WERI-Rb-1 (cell line): Measurements from ENCODE around the gene FBXW8.

Experiments used
- DNase-seq: peaks from one replicate; pipeline ENCODE4 v3.0.0-alpha.2; 2020
- H3K27ac ChIP-seq: fragments of 250-450 bp; sonication (Bioruptor Pico); 2 replicates; pipeline ENCODE4 v1.5.1; 2020; ENCODE audit warnings: mild to moderate bottlenecking, moderate library complexity
- H3K27me3 ChIP-seq: fragments of 250-450 bp; sonication (Bioruptor Pico); 2 replicates; pipeline ENCODE4 v1.5.1; 2021; ENCODE audit warnings: mild to moderate bottlenecking, low read depth, moderate library complexity; ENCODE audit not compliant: insufficient read depth, severe bottlenecking
- H3K36me3 ChIP-seq: fragments of 250-450 bp; sonication (Bioruptor Pico); 2 replicates; pipeline ENCODE4 v1.5.1; 2020; ENCODE audit warnings: mild to moderate bottlenecking, moderate library complexity
- H3K4me3 ChIP-seq: 2 replicates; pipeline ENCODE4 v1.5.1; 2011; ENCODE audit warnings: low read depth, mild to moderate bottlenecking, control low read depth, low read length
- H3K9me3 ChIP-seq: fragments of 250-450 bp; sonication (Bioruptor Pico); 2 replicates; pipeline ENCODE4 v1.5.1; 2021; ENCODE audit warnings: mild to moderate bottlenecking, moderate library complexity; ENCODE audit not compliant: severe bottlenecking
- TF ChIP-seq, protein P1 (sequence below): IDR thresholded peaks from 2 replicates; pipeline ENCODE4 v1.5.1; 2011; ENCODE audit warnings: low read depth, mild to moderate bottlenecking, control low read depth, inconsistent platforms, low read length

FBXW8 gene

DNA sequence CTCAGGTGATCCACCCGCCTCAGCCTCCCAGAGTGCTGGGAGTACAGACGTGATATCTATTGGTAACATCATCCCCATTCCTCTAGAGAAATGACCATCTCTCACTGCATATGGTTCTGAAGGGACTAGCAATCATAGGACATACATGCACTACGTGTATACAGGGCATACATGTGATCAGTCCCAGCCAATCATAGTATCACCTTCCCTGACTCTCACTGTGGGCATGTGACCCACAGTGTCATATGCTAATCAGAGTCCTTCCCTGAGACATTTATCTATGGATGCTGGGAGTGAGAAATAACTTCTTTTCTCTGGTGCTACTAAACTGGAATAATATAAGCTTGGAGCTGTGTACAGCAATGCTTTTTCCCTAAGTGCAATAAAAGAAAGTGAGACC lies 12.1 kb upstream of the FBXW8 start:
- Histone ChIP-seq H3K27ac (no peak overlapping the region), H3K4me3 (no peak overlapping the region), H3K9me3 (no peaks in the 10 kb centered on the region), H3K36me3 (no peaks in the 10 kb centered on the region), H3K27me3 (no peaks in the 10 kb centered on the region)
- no peak for DNase-seq
- TF ChIP-seq, protein P1, sequence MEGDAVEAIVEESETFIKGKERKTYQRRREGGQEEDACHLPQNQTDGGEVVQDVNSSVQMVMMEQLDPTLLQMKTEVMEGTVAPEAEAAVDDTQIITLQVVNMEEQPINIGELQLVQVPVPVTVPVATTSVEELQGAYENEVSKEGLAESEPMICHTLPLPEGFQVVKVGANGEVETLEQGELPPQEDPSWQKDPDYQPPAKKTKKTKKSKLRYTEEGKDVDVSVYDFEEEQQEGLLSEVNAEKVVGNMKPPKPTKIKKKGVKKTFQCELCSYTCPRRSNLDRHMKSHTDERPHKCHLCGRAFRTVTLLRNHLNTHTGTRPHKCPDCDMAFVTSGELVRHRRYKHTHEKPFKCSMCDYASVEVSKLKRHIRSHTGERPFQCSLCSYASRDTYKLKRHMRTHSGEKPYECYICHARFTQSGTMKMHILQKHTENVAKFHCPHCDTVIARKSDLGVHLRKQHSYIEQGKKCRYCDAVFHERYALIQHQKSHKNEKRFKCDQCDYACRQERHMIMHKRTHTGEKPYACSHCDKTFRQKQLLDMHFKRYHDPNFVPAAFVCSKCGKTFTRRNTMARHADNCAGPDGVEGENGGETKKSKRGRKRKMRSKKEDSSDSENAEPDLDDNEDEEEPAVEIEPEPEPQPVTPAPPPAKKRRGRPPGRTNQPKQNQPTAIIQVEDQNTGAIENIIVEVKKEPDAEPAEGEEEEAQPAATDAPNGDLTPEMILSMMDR, result no peak

DNA sequence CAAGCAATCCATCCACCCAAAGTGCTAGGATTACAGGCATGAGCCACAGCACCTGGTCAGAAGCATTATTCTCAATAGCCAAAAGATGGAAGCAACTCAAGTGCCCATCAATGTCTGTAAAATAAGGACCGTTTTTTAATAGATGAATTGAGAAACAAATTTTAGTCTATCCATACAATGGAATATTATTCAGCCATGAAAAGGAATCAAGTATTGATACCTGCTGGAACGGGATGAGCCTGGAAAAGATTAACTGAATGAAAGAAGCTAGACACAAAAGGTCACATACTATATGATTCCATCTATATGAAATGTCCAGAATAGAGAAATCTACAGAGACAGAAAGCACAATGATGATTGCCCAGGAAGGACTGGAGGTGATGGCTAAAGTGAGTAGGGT lies 9.1 kb upstream of the FBXW8 start:
- H3K9me3 ChIP-seq, result no peaks in the 10 kb centered on the region
- H3K27me3 ChIP-seq, result no peaks in the 10 kb centered on the region
- H3K4me3 ChIP-seq, result no peak overlapping the region
- DNase-seq, result no peak
- H3K27ac ChIP-seq, result no peak overlapping the region
- no peaks in the 10 kb centered on the region for H3K36me3 ChIP-seq
- TF ChIP-seq, protein P1, result no peak

DNA sequence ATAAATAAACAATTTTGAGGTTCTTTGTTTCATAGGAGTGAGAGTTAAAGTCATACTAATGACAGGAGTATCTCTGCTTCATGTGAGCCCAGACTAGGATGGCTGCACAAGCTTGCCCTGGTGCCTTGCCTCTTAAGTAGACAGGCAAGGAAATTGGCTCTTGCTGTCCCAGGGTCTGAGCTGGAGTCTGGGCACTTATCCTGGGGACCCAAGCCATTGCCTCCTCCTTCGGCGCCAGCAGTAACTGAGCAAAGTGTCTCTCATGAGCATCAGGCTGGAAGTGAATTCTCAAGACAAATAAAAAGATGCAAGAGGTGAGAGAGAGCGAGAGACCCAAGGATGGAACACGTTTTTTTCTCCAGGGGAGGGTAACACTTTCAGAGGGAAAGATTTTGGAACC lies 6.9 kb upstream of the FBXW8 start:
- Histone ChIP-seq H3K4me3 (no peak overlapping the region), H3K9me3 (no peaks in the 10 kb centered on the region), H3K27ac (no peak overlapping the region), H3K36me3 (no peaks in the 10 kb centered on the region), H3K27me3 (no peaks in the 10 kb centered on the region)
- TF ChIP-seq, protein P1, result no peak
- no peak for DNase-seq

GRCh38 chr12:116906285-116906684 lies 4.5 kb upstream of the FBXW8 start:
- Histone ChIP-seq H3K9me3 (peaks cover 4% of the 10 kb centered on the region), H3K4me3 (no peak overlapping the region), H3K27ac (no peak overlapping the region), H3K36me3 (no peaks in the 10 kb centered on the region), H3K27me3 (no peaks in the 10 kb centered on the region)
- no peak for DNase-seq
- TF ChIP-seq, protein P1, result no peak

DNA sequence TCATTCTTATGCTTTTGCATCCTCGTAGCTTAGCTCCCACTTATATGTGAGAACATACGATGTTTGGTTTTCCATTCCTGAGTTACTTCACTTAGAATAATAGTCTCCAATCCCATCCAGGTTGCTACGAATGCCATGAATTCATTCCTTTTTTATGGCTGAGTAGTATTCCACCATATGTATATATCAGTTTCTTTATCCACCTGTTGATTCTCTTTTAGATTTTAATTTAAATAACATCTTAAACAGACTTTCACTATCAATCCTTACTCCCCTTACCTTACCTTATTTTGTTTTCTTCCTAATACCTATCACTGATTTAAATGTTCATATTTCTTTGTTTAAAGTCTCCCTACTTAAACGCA lies 488 bp upstream of the FBXW8 start:
- TF ChIP-seq, protein P1, result no peak
- Histone ChIP-seq H3K9me3 (peaks cover 4% of the 10 kb centered on the region), H3K4me3 (peak overlapping the region; percentile 48), H3K36me3 (peaks cover 11% of the 10 kb centered on the region), H3K27me3 (no peaks in the 10 kb centered on the region), H3K27ac (peak overlapping the region; percentile 70; the same call in 1 of the 2 replicates)
- no peak for DNase-seq

- TF ChIP-seq, protein P1, result no peak
- DNase-seq, result no peak
- Histone ChIP-seq H3K27ac (no peak overlapping the region), H3K36me3 (peaks cover 11% of the 10 kb centered on the region), H3K4me3 (no peak overlapping the region), H3K9me3 (peaks cover 2% of the 10 kb centered on the region), H3K27me3 (no peaks in the 10 kb centered on the region)
Observed at GRCh38 chr12:116915326-116915725, 4.6 kb downstream of the FBXW8 start.
